Mammary epithelial cell (primary cell): ENCODE data around the gene FBXO47.

ENCODE experiments used
- EZH2 ChIP-seq: IDR thresholded peaks from 2 replicates; pipeline ENCODE4 v1.6.1; 2012; ENCODE audit warnings: low read length, inconsistent platforms, borderline replicate concordance
- TF ChIP-seq, protein P1 (sequence below), 2 donors: IDR thresholded peaks in 1 of 2; conservative IDR thresholded peaks in 1 of 2; 2 replicates each; pipeline ENCODE4 v1.5.1; 2011 to 2012; ENCODE audit warnings: inconsistent platforms in 2 of 2, low read length in 2 of 2, mild to moderate bottlenecking in 2 of 2, control low read depth in 1 of 2, low read depth in 1 of 2; ENCODE audit not compliant: insufficient read depth in 1 of 2; ENCODE audit errors: extremely low read depth in 1 of 2

DNA sequence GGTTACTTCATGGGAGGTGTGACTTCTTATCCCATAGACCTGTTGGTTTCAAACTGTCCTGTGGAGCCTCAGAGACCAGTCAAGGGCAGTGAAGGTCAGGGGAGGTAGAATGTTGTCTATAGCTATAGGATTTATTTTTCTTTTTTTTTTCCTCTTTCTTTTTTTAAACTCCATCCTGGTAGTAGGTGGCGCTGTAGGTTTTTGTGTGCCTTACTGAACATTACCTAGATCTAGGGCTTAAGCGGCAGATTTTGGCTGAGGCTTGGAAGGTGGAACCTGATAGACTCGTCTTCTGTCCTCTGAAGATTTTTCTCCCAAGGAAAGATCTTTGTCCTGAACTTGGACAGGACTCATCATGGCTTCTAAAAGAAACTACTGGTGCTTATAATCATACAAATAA, 49.9 kb downstream of the FBXO47 start:
- TF ChIP-seq, protein P1, sequence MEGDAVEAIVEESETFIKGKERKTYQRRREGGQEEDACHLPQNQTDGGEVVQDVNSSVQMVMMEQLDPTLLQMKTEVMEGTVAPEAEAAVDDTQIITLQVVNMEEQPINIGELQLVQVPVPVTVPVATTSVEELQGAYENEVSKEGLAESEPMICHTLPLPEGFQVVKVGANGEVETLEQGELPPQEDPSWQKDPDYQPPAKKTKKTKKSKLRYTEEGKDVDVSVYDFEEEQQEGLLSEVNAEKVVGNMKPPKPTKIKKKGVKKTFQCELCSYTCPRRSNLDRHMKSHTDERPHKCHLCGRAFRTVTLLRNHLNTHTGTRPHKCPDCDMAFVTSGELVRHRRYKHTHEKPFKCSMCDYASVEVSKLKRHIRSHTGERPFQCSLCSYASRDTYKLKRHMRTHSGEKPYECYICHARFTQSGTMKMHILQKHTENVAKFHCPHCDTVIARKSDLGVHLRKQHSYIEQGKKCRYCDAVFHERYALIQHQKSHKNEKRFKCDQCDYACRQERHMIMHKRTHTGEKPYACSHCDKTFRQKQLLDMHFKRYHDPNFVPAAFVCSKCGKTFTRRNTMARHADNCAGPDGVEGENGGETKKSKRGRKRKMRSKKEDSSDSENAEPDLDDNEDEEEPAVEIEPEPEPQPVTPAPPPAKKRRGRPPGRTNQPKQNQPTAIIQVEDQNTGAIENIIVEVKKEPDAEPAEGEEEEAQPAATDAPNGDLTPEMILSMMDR (conservative IDR thresholded peaks at IDR 0.05 in 1 of 2, IDR thresholded peaks at IDR 0.05 in 1 of 2; ENCODE audit: extremely low read depth in 1 of 2, insufficient read depth in 1 of 2, low read depth in 1 of 2, low read length in 2 of 2), result no peak
- no peak for TF ChIP-seq EZH2
